SH-SY5Y (cell line): Measurements from ENCODE around the gene ITGB5.
A peak's percentile ranks its signal among the peaks of the same experiment; 100 is the strongest.

Experiments used
- GATA2 ChIP-seq: IDR thresholded peaks from 2 replicates; pipeline ENCODE4 v1.6.1; 2011; ENCODE audit warnings: mild to moderate bottlenecking, low read depth, low read length
- GATA3 ChIP-seq: IDR thresholded peaks from 2 replicates; pipeline ENCODE4 v1.6.1; 2011; ENCODE audit warnings: low read depth, mild to moderate bottlenecking, low read length, moderate library complexity

ITGB5 gene

GRCh38 chr3:124843047-124843446, 44.1 kb downstream of the ITGB5 start:
- TF ChIP-seq GATA3 = no peak
- TF ChIP-seq GATA2 = no peak

- TF ChIP-seq GATA2 = no peak
- TF ChIP-seq GATA3 = no peak
Observed at GRCh38 chr3:124841517-124841916, 45.6 kb downstream of the ITGB5 start.

GRCh38 chr3:124840331-124840730, 46.8 kb downstream of the ITGB5 start:
- TF ChIP-seq GATA2 (no peak), GATA3 (no peak)

- TF ChIP-seq GATA2 (no peak), GATA3 (no peak)
Observed at GRCh38 chr3:124839896-124840295, 47.3 kb downstream of the ITGB5 start.

GRCh38 chr3:124838963-124839362, 48.2 kb downstream of the ITGB5 start:
- no peak for TF ChIP-seq GATA2
- no peak for TF ChIP-seq GATA3

GRCh38 chr3:124837730-124838186, 49.4 kb downstream of the ITGB5 start:
- TF ChIP-seq GATA3 = peak; percentile 99
- peak; percentile 100 for TF ChIP-seq GATA2

- no peak for TF ChIP-seq GATA2
- no peak for TF ChIP-seq GATA3
Observed at GRCh38 chr3:124837065-124837464, 50.1 kb downstream of the ITGB5 start.

GRCh38 chr3:124836448-124836847, 50.7 kb downstream of the ITGB5 start:
- TF ChIP-seq GATA2 (no peak), GATA3 (no peak)

GRCh38 chr3:124834723-124835718, 52.1 kb downstream of the ITGB5 start:
- TF ChIP-seq GATA2 (no peak), GATA3 (no peak)

- TF ChIP-seq GATA2 = no peak
Observed at GRCh38 chr3:124833710-124834332, 53.3 kb downstream of the ITGB5 start.

- TF ChIP-seq GATA3 (no peak), GATA2 (no peak)
Observed at GRCh38 chr3:124832782-124833709, 54.1 kb downstream of the ITGB5 start.

- TF ChIP-seq GATA2 = no peak
- no peak for TF ChIP-seq GATA3
Observed at GRCh38 chr3:124831628-124832199, 55.5 kb downstream of the ITGB5 start.

GRCh38 chr3:124829819-124830554, 57.2 kb downstream of the ITGB5 start:
- TF ChIP-seq GATA2 (no peak), GATA3 (no peak)
